Esophagus squamous epithelium (tissue), 4 donors: ENCODE measurements around the gene MBD4.

Source experiments
- CTCF ChIP-seq, 6 experiments: fragments of 450-650 bp in 4 of 6; fragments of 200-600 bp in 2 of 6; sonication (generic) in 2 of 6; IDR thresholded peaks; one replicate each; pipeline ENCODE4 v1.5.1; 2016 to 2019; ENCODE audit warnings: antibody characterized with exemption in 6 of 6, mild to moderate bottlenecking in 4 of 6, moderate library complexity in 4 of 6
- POLR2A ChIP-seq, 4 donors: fragments of 450-650 bp; IDR thresholded peaks; one replicate each; pipeline ENCODE4 v1.6.1; 2017; ENCODE audit warnings: antibody characterized with exemption in 4 of 4, mild to moderate bottlenecking in 4 of 4, moderate library complexity in 3 of 4

GRCh38 chr3:129410971-129411370 lies 28.8 kb downstream of the MBD4 start:
- TF ChIP-seq CTCF (IDR thresholded peaks at IDR 0.05) (no peak), POLR2A (IDR thresholded peaks at IDR 0.05) (no peak)
